CD14-positive monocyte (primary cell): ENCODE data around the gene NAT10. TPM values are rescaled to one million over a fixed set of nuclear protein-coding genes. Genes with fewer than 3 reads are reported as not detected.

Experiments
- DNase-seq, 3 donors: peaks; one replicate each; pipeline ENCODE4 v3.0.0-alpha.2; 2011 to 2022
- H2AFZ ChIP-seq: 2 replicates; pipeline ENCODE4 v1.6.0; 2012; ENCODE audit warnings: mild to moderate bottlenecking, low read depth, low read length, inconsistent platforms; ENCODE audit not compliant: insufficient read depth, poor library complexity, severe bottlenecking
- H3K27ac ChIP-seq, 2 donors: 1 replicate in 1 of 2; 2 replicates in 1 of 2; pipeline ENCODE4 v1.5.1; 2012 to 2013; ENCODE audit warnings: low read length in 2 of 2, control low read depth in 1 of 2, inconsistent platforms in 1 of 2, low read depth in 1 of 2, mild to moderate bottlenecking in 1 of 2
- H3K27me3 ChIP-seq, 2 donors: one replicate each; pipeline versions ENCODE4 v1.6.0 to v1.6.1; 2011 to 2013; ENCODE audit warnings: low read length in 2 of 2; ENCODE audit not compliant: control insufficient read depth in 2 of 2, insufficient read depth in 2 of 2
- H3K36me3 ChIP-seq, 2 donors: replicated peaks in 1 of 2; 1 replicate in 1 of 2; 2 replicates in 1 of 2; pipeline versions ENCODE4 v1.5.1 to v1.6.1; 2012 to 2013; ENCODE audit warnings: low read length in 2 of 2, control low read depth in 1 of 2, inconsistent platforms in 1 of 2, mild to moderate bottlenecking in 1 of 2; ENCODE audit not compliant: insufficient read depth in 2 of 2, control insufficient read depth in 1 of 2
- H3K4me1 ChIP-seq, 2 donors: 1 replicate in 1 of 2; 2 replicates in 1 of 2; pipeline versions ENCODE4 v1.5.1 to v1.6.1; 2012 to 2013; ENCODE audit warnings: low read length in 2 of 2, control low read depth in 1 of 2, inconsistent platforms in 1 of 2, mild to moderate bottlenecking in 1 of 2, moderate library complexity in 1 of 2; ENCODE audit not compliant: insufficient read depth in 2 of 2, control insufficient read depth in 1 of 2
- H3K4me2 ChIP-seq: replicated peaks from 2 replicates; pipeline ENCODE3; 2012; ENCODE audit warnings: low read length, moderate library complexity, mild to moderate bottlenecking; ENCODE audit not compliant: poor library complexity, severe bottlenecking; ENCODE audit errors: extremely low read depth
- H3K4me3 ChIP-seq, 3 experiments: fragments of 200-600 bp in 1 of 3; sonication (generic) in 1 of 3; replicated peaks in 1 of 3; 1 replicate in 2 of 3; 2 replicates in 1 of 3; pipeline ENCODE4 v1.5.1; 2011 to 2013; ENCODE audit warnings: low read length in 3 of 3, mild to moderate bottlenecking in 3 of 3, control low read depth in 2 of 3, low read depth in 2 of 3, inconsistent platforms in 1 of 3, moderate library complexity in 1 of 3
- H3K79me2 ChIP-seq: 2 replicates; pipeline ENCODE4 v1.6.0; 2012; ENCODE audit warnings: mild to moderate bottlenecking, control low read depth, inconsistent platforms, low read length, moderate library complexity; ENCODE audit not compliant: insufficient read depth
- H3K9ac ChIP-seq: 2 replicates; pipeline ENCODE4 v1.6.0; 2017; ENCODE audit warnings: low read length, mild to moderate bottlenecking; ENCODE audit not compliant: insufficient read depth, poor library complexity, severe bottlenecking
- H3K9me3 ChIP-seq, 2 donors: replicated peaks in 1 of 2; 1 replicate in 1 of 2; 2 replicates in 1 of 2; pipeline versions ENCODE4 v1.5.1 to v1.6.1; 2012 to 2013; ENCODE audit warnings: low read length in 2 of 2, control low read depth in 1 of 2; ENCODE audit not compliant: control insufficient read depth in 1 of 2, insufficient read depth in 1 of 2
- H4K20me1 ChIP-seq: 2 replicates; pipeline ENCODE4 v1.6.0; 2012; ENCODE audit warnings: mild to moderate bottlenecking, low read length, control low read depth, moderate library complexity; ENCODE audit not compliant: insufficient read depth
- H3K27ac Mint-ChIP-seq, 7 donors: one replicate each; pipeline ENCODE4 v1.8.0; 2020; ENCODE audit warnings: mild to moderate bottlenecking in 7 of 7, mixed read lengths in 7 of 7, moderate library complexity in 6 of 7, inconsistent platforms in 2 of 7
- H3K27me3 Mint-ChIP-seq, 3 donors: one replicate each; pipeline ENCODE4 v1.8.0; 2021 to 2022; ENCODE audit warnings: low read depth in 3 of 3, mild to moderate bottlenecking in 3 of 3, mixed read lengths in 3 of 3, moderate library complexity in 3 of 3, inconsistent platforms in 1 of 3
- H3K36me3 Mint-ChIP-seq, 2 donors: one replicate each; pipeline ENCODE4 v1.8.0; 2020; ENCODE audit warnings: mixed read lengths in 2 of 2, inconsistent platforms in 1 of 2, mild to moderate bottlenecking in 1 of 2
- H3K4me1 Mint-ChIP-seq: one replicate; pipeline ENCODE4 v1.8.0; 2020; ENCODE audit warnings: mild to moderate bottlenecking, mixed read lengths
- H3K4me3 Mint-ChIP-seq, 2 donors: one replicate each; pipeline ENCODE4 v1.8.0; 2020; ENCODE audit warnings: mild to moderate bottlenecking in 2 of 2, mixed read lengths in 2 of 2, moderate library complexity in 1 of 2
- H3K9me3 Mint-ChIP-seq, 7 donors: one replicate each; pipeline ENCODE4 v1.8.0; 2020 to 2022; ENCODE audit warnings: mixed read lengths in 7 of 7, mild to moderate bottlenecking in 6 of 7, moderate library complexity in 6 of 7, inconsistent platforms in 2 of 7
- WGBS: methylation state at CpG from one replicate; pipeline ENCODE4 v1.1.5; 2013; ENCODE audit warnings: missing lambda C conversion rate; ENCODE audit not compliant: insufficient coverage; 5-methylcytosine and 5-hydroxymethylcytosine counted together
- intact Hi-C, 2 donors: fragments of 100-400 bp; cut with micrococcal nuclease; formaldehyde crosslinking; loops; one replicate each; pipeline versions ENCODE4 v1.15.0 to v1.15.1; 2023
- polyA plus RNA-seq, 3 donors: library from polyadenylated mRNA; depleted of rRNA in 1 of 3; unstranded in 2 of 3; stranded (reverse) in 1 of 3; fragments of 300-500 nt in 2 of 3; fragments of >200 nt in 1 of 3; fragmentation: Illumina TruSeq in 2 of 3; gene quantifications; 1 replicate in 2 of 3; 2 replicates in 1 of 3; pipeline ENCODE4 v1.2.3, GENCODE V29; 2012 to 2021
- TF ChIP-seq, protein P1 (sequence below): fragments of 200-600 bp; IDR thresholded peaks from one replicate; pipeline ENCODE4 v1.8.0; 2022; ENCODE audit warnings: antibody characterized with exemption, mild to moderate bottlenecking

The NAT10 gene
- polyA plus RNA-seq, 3 donors = 10.1 to 13.3 (median 13.1) TPM

DNA sequence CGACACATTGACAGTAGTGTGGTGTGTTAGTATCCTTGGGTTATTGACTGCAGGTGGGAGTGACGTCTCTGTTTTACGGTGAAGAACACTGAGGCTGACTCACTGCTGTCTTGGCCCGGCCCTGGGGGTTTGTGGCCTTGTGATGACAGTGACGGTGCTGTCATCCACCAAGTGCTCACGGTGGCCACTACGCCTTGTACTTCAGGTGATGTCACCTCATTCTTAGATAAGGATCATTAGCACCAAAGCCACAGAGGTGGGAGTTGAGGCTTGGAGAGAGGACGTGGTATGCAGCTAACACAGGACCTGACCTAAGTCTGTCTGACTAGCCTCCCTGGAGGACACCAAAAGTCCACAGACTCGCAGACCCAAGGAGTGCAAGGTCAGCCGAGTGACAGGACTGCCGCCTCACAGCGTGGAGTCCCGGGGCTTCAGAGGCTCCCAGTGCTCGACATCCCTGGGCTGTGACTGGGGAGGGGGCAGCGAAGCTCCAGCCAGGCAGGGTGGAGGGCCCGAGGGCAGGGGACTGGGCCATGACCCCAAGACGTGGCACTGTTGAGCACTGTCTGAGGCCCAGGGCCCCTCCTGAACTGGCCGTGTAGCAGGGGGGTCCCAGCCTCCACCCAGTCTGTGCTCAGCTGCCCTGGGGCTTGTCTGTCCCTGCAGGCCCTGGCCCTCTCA lies 56.5 kb downstream of the NAT10 start:
- H3K27ac Mint-ChIP-seq = no peak overlapping the region
- no peak for DNase-seq

DNA sequence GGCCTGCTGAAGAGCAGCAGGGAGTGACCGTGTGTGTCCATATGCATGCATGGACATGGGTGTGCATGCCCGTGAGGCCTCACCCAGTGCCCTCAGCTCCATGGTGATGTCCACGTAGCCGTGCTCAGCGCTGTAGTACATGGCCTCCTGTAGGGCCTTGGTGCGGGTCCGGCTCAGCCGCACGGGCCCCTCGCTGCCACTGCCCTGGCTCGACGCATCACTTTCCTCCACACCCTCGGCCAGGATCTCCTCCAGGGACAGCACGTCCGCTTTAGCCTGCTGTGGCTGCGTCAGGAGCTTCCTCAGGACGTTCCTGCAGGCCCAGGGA lies 57.0 kb downstream of the NAT10 start:
- Mint-ChIP-seq H3K36me3 (peaks cover 9 to 18% of the 10 kb centered on the region in 2 donors), H3K4me3 (no peak overlapping the region), H3K27me3 (no peaks in the 10 kb centered on the region), H3K9me3 (peaks cover 0 to 2% (median 0%) of the 10 kb centered on the region in 7 donors), H3K4me1 (peaks cover 4% of the 10 kb centered on the region), H3K27ac (no peak overlapping the region)
- Histone ChIP-seq H3K4me2 (no peak overlapping the region), H3K9ac (no peak overlapping the region), H4K20me1 (no peaks in the 10 kb centered on the region), H3K36me3 (peaks cover 4 to 5% of the 10 kb centered on the region in 2 donors), H3K27ac (no peak overlapping the region), H3K9me3 (no peaks in the 10 kb centered on the region), H3K79me2 (no peaks in the 10 kb centered on the region), H3K27me3 (no peaks in the 10 kb centered on the region), H3K4me3 (no peak overlapping the region), H3K4me1 (no peaks in the 10 kb centered on the region), H2AFZ (no peak overlapping the region)
- intact Hi-C loops = no loop called here
- TF ChIP-seq, protein P1, sequence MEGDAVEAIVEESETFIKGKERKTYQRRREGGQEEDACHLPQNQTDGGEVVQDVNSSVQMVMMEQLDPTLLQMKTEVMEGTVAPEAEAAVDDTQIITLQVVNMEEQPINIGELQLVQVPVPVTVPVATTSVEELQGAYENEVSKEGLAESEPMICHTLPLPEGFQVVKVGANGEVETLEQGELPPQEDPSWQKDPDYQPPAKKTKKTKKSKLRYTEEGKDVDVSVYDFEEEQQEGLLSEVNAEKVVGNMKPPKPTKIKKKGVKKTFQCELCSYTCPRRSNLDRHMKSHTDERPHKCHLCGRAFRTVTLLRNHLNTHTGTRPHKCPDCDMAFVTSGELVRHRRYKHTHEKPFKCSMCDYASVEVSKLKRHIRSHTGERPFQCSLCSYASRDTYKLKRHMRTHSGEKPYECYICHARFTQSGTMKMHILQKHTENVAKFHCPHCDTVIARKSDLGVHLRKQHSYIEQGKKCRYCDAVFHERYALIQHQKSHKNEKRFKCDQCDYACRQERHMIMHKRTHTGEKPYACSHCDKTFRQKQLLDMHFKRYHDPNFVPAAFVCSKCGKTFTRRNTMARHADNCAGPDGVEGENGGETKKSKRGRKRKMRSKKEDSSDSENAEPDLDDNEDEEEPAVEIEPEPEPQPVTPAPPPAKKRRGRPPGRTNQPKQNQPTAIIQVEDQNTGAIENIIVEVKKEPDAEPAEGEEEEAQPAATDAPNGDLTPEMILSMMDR = no peak
- 93% methylated on average over 17 of the region's 17 CpGs for WGBS
- no peak for DNase-seq

More for the DNA sequence above, 56.5 kb downstream of the NAT10 start:
- Histone ChIP-seq H3K9ac (no peak overlapping the region), H3K27ac (no peak overlapping the region), H3K36me3 (peaks cover 4 to 5% of the 10 kb centered on the region in 2 donors), H3K4me2 (no peak overlapping the region), H4K20me1 (no peaks in the 10 kb centered on the region), H3K27me3 (no peaks in the 10 kb centered on the region), H3K79me2 (no peaks in the 10 kb centered on the region), H3K4me1 (no peaks in the 10 kb centered on the region), H2AFZ (no peak overlapping the region), H3K9me3 (no peaks in the 10 kb centered on the region), H3K4me3 (no peak overlapping the region)
- no peak overlapping the region for H3K4me3 Mint-ChIP-seq
- intact Hi-C loops = no loop called here
- TF ChIP-seq, protein P1 = no peak
- H3K4me1 Mint-ChIP-seq = peaks cover 4% of the 10 kb centered on the region
- H3K9me3 Mint-ChIP-seq = peaks cover 0 to 2% (median 0%) of the 10 kb centered on the region in 7 donors
- 93% methylated on average over 15 of the region's 18 CpGs for WGBS
- H3K36me3 Mint-ChIP-seq = peaks cover 7 to 20% of the 10 kb centered on the region in 2 donors
- no peaks in the 10 kb centered on the region for H3K27me3 Mint-ChIP-seq
